Activated naive CD8-positive, alpha-beta T cell treated with anti-CD3 and anti-CD28 coated beads, Interleukin-2, amount 50 U/mL, for 24 hours (primary cell): ENCODE data around the gene DNAJC30.
A peak's percentile ranks its signal among the peaks of the same experiment; 100 is the strongest.
"Not testable (repeated sequence)": the region's sequence is repeated elsewhere in the genome, so short reads cannot be mapped to it uniquely, and the experiment has no call there.

ENCODE experiments used
- ATAC-seq: fragments of 150-1000 bp; cut with Tn5 transposase; one replicate; pipeline ENCODE4 v1.10.0; 2021
- DNase-seq: peaks from one replicate; pipeline ENCODE4 v3.0.0; 2021
- H3K27ac Mint-ChIP-seq: one replicate; pipeline ENCODE4 v1.8.0; 2021; ENCODE audit warnings: mild to moderate bottlenecking, mixed read lengths
- H3K27me3 Mint-ChIP-seq: one replicate; pipeline ENCODE4 v1.8.0; 2021; ENCODE audit warnings: mixed read lengths
- H3K36me3 Mint-ChIP-seq: one replicate; pipeline ENCODE4 v1.8.0; 2021; ENCODE audit warnings: low read depth, mixed read lengths
- H3K4me1 Mint-ChIP-seq: one replicate; pipeline ENCODE4 v1.8.0; 2021; ENCODE audit warnings: mixed read lengths
- H3K4me3 Mint-ChIP-seq: one replicate; pipeline ENCODE4 v1.8.0; 2021; ENCODE audit warnings: mild to moderate bottlenecking, moderate library complexity, mixed read lengths
- H3K9me3 Mint-ChIP-seq: one replicate; pipeline ENCODE4 v1.8.0; 2021; ENCODE audit warnings: mixed read lengths

The DNAJC30 gene

GRCh38 chr7:73683056-73683787, at the start of gene DNAJC30, which contains the start of gene BUD23:
DNAJC30 (minus strand) TSS chr7:73683453; CDS start chr7:73683423, 30 bp downstream.
BUD23 (plus strand) TSS chr7:73683597; CDS start chr7:73683626, 29 bp downstream.
- Mint-ChIP-seq H3K4me3 (peak within 1 kb of the TSS; percentile 96), H3K27ac (peak within 1 kb of the TSS; percentile 90), H3K4me1 (peaks cover 51% of the 10 kb centered on the region), H3K36me3 (peaks cover 35% of the 10 kb centered on the region), H3K9me3 (no peaks in the 10 kb centered on the region), H3K27me3 (no peaks in the 10 kb centered on the region)
- peak; percentile 97 for DNase-seq
- peak; percentile 90 for ATAC-seq

- no peaks in the 10 kb centered on the region for H3K36me3 Mint-ChIP-seq
- ATAC-seq (no peak), DNase-seq (no peak)
- peaks cover 2% of the 10 kb centered on the region for H3K4me1 Mint-ChIP-seq
- peaks cover 7% of the 10 kb centered on the region for H3K27me3 Mint-ChIP-seq
- no peak overlapping the region for H3K4me3 Mint-ChIP-seq
- no peak overlapping the region for H3K27ac Mint-ChIP-seq
- no peaks in the 10 kb centered on the region for H3K9me3 Mint-ChIP-seq
Observed at GRCh38 chr7:73732397-73732796, 49.1 kb upstream of the DNAJC30 start.

- H3K27ac Mint-ChIP-seq: no peak overlapping the region
- ATAC-seq (no peak), DNase-seq (no peak)
- H3K4me1 Mint-ChIP-seq: peaks cover 2% of the 10 kb centered on the region
- H3K36me3 Mint-ChIP-seq: no peaks in the 10 kb centered on the region
- H3K4me3 Mint-ChIP-seq: no peak overlapping the region
- H3K27me3 Mint-ChIP-seq: peaks cover 7% of the 10 kb centered on the region
- no peaks in the 10 kb centered on the region for H3K9me3 Mint-ChIP-seq
Observed at GRCh38 chr7:73730485-73730884, 47.2 kb upstream of the DNAJC30 start.

GRCh38 chr7:73728551-73728950, 45.3 kb upstream of the DNAJC30 start:
- Mint-ChIP-seq H3K27ac (no peak overlapping the region), H3K36me3 (no peaks in the 10 kb centered on the region), H3K27me3 (peaks cover 10% of the 10 kb centered on the region), H3K4me1 (no peaks in the 10 kb centered on the region), H3K4me3 (no peak overlapping the region), H3K9me3 (no peaks in the 10 kb centered on the region)
- ATAC-seq (no peak), DNase-seq (no peak)

GRCh38 chr7:73727952-73728351, 44.7 kb upstream of the DNAJC30 start:
- H3K36me3 Mint-ChIP-seq: no peaks in the 10 kb centered on the region
- DNase-seq: no peak
- H3K4me1 Mint-ChIP-seq: no peaks in the 10 kb centered on the region
- no peak overlapping the region for H3K27ac Mint-ChIP-seq
- no peak for ATAC-seq
- H3K4me3 Mint-ChIP-seq: no peak overlapping the region
- H3K27me3 Mint-ChIP-seq: peaks cover 10% of the 10 kb centered on the region
- H3K9me3 Mint-ChIP-seq: no peaks in the 10 kb centered on the region

GRCh38 chr7:73726083-73726466, 42.8 kb upstream of the DNAJC30 start:
- peaks cover 15% of the 10 kb centered on the region for H3K27me3 Mint-ChIP-seq

GRCh38 chr7:73723813-73724212, 40.6 kb upstream of the DNAJC30 start:
- ATAC-seq: no peak
- H3K27me3 Mint-ChIP-seq: peaks cover 23% of the 10 kb centered on the region

More at GRCh38 chr7:73726083-73726466, 42.8 kb upstream of the DNAJC30 start:
- Mint-ChIP-seq H3K27ac (no peak overlapping the region), H3K4me3 (no peak overlapping the region), H3K4me1 (no peaks in the 10 kb centered on the region), H3K9me3 (no peaks in the 10 kb centered on the region), H3K36me3 (no peaks in the 10 kb centered on the region)
- no peak for DNase-seq
- ATAC-seq: no peak

GRCh38 chr7:73722785-73723184, 39.5 kb upstream of the DNAJC30 start:
- no peak for ATAC-seq
- H3K4me1 Mint-ChIP-seq: peaks cover 12% of the 10 kb centered on the region
- peaks cover 18% of the 10 kb centered on the region for H3K27me3 Mint-ChIP-seq
- no peaks in the 10 kb centered on the region for H3K36me3 Mint-ChIP-seq
- no peak overlapping the region for H3K4me3 Mint-ChIP-seq
- DNase-seq: no peak
- H3K9me3 Mint-ChIP-seq: no peaks in the 10 kb centered on the region
- H3K27ac Mint-ChIP-seq: no peak overlapping the region

More at GRCh38 chr7:73723813-73724212, 40.6 kb upstream of the DNAJC30 start:
- Mint-ChIP-seq H3K27ac (no peak overlapping the region), H3K4me3 (no peak overlapping the region), H3K36me3 (no peaks in the 10 kb centered on the region), H3K4me1 (peaks cover 3% of the 10 kb centered on the region), H3K9me3 (no peaks in the 10 kb centered on the region)
- DNase-seq: no peak

GRCh38 chr7:73722182-73722581, 38.9 kb upstream of the DNAJC30 start:
- H3K4me3 Mint-ChIP-seq, H3K27ac Mint-ChIP-seq, H3K9me3 Mint-ChIP-seq, H3K36me3 Mint-ChIP-seq, DNase-seq, ATAC-seq: not testable (repeated sequence)
- H3K27me3 Mint-ChIP-seq: peaks cover 18% of the 10 kb centered on the region
- H3K4me1 Mint-ChIP-seq: peaks cover 18% of the 10 kb centered on the region

- Mint-ChIP-seq H3K27ac (no peak overlapping the region), H3K27me3 (peaks cover 18% of the 10 kb centered on the region), H3K4me3 (no peak overlapping the region), H3K36me3 (peaks cover 2% of the 10 kb centered on the region), H3K9me3 (no peaks in the 10 kb centered on the region), H3K4me1 (peaks cover 23% of the 10 kb centered on the region)
- DNase-seq: no peak
- no peak for ATAC-seq
Observed at GRCh38 chr7:73721377-73721817, 38.1 kb upstream of the DNAJC30 start.

- Mint-ChIP-seq H3K4me3 (peak overlapping the region; percentile 68), H3K4me1 (peaks cover 33% of the 10 kb centered on the region), H3K27ac (peak overlapping the region; percentile 74), H3K27me3 (peaks cover 18% of the 10 kb centered on the region)
- DNase-seq, H3K9me3 Mint-ChIP-seq, H3K36me3 Mint-ChIP-seq, ATAC-seq: not testable (repeated sequence)
Observed at GRCh38 chr7:73720443-73720842, 37.2 kb upstream of the DNAJC30 start.

GRCh38 chr7:73719806-73720169, 36.5 kb upstream of the DNAJC30 start:
- H3K36me3 Mint-ChIP-seq: peaks cover 2% of the 10 kb centered on the region
- H3K27me3 Mint-ChIP-seq: peaks cover 16% of the 10 kb centered on the region
- ATAC-seq: no peak
- H3K4me3 Mint-ChIP-seq: peak overlapping the region; percentile 68
- H3K9me3 Mint-ChIP-seq: no peaks in the 10 kb centered on the region
- peaks cover 37% of the 10 kb centered on the region for H3K4me1 Mint-ChIP-seq
- no peak for DNase-seq
- H3K27ac Mint-ChIP-seq: peak overlapping the region; percentile 74

- H3K36me3 Mint-ChIP-seq: peaks cover 2% of the 10 kb centered on the region
- ATAC-seq: peak; percentile 50
- DNase-seq: peak; percentile 76
- H3K9me3 Mint-ChIP-seq: no peaks in the 10 kb centered on the region
- H3K27ac Mint-ChIP-seq: peak within 1 kb of the TSS; percentile 89
- peaks cover 37% of the 10 kb centered on the region for H3K4me1 Mint-ChIP-seq
- H3K4me3 Mint-ChIP-seq: peak within 1 kb of the TSS; percentile 81
- peaks cover 14% of the 10 kb centered on the region for H3K27me3 Mint-ChIP-seq
Observed at GRCh38 chr7:73718905-73719805, 35.9 kb upstream of the DNAJC30 start, which contains the start of gene STX1A. STX1A (minus strand) TSS chr7:73719669; CDS start chr7:73719631, 38 bp downstream.

- peak; percentile 42 for DNase-seq
- H3K27me3 Mint-ChIP-seq: peaks cover 16% of the 10 kb centered on the region
- no peak for ATAC-seq
- peak overlapping the region; percentile 89 for H3K27ac Mint-ChIP-seq
- peak overlapping the region; percentile 81 for H3K4me3 Mint-ChIP-seq
- peaks cover 37% of the 10 kb centered on the region for H3K4me1 Mint-ChIP-seq
- H3K36me3 Mint-ChIP-seq: peaks cover 2% of the 10 kb centered on the region
- H3K9me3 Mint-ChIP-seq: no peaks in the 10 kb centered on the region
Observed at GRCh38 chr7:73718438-73718881, 35.2 kb upstream of the DNAJC30 start.
